OCI-LY3 (cell line): Measurements from ENCODE around the gene MYL4.
A peak's percentile ranks its signal among the peaks of the same experiment; 100 is the strongest.

Source experiments
- H2AFZ ChIP-seq: fragments of 200-600, 300-600 bp; shearing (Covaris generic); 2 replicates; pipeline ENCODE4 v1.6.0; 2014; ENCODE audit warnings: antibody characterized with exemption, low read depth, low read length
- H3K27ac ChIP-seq: fragments of 200-600, 300-600 bp; sonication (generic); 2 replicates; pipeline ENCODE4 v1.5.1; 2014; ENCODE audit warnings: mild to moderate bottlenecking, low read length, moderate library complexity, mixed read lengths
- H3K27me3 ChIP-seq: fragments of 200-600, 300-600 bp; sonication (generic); 2 replicates; pipeline ENCODE4 v1.6.1; 2014; ENCODE audit warnings: low read depth, low read length, mixed read lengths
- H3K36me3 ChIP-seq: fragments of 200-600, 300-600 bp; sonication (generic); replicated peaks from 2 replicates; pipeline ENCODE3; 2014; ENCODE audit warnings: low read depth, low read length, mixed read lengths
- H3K4me1 ChIP-seq: fragments of 300-600, 200-600 bp; sonication (generic); 2 replicates; pipeline ENCODE4 v1.6.1; 2014; ENCODE audit warnings: low read length, mixed read lengths
- H3K4me2 ChIP-seq: fragments of 200-600, 300-600 bp; sonication (generic); 2 replicates; pipeline ENCODE4 v1.6.1; 2014; ENCODE audit warnings: low read length, mixed read lengths
- H3K4me3 ChIP-seq: fragments of 300-600, 200-600 bp; sonication (generic); 2 replicates; pipeline ENCODE4 v1.5.1; 2014; ENCODE audit warnings: antibody characterized with exemption, mild to moderate bottlenecking, low read length, moderate library complexity
- H3K79me2 ChIP-seq: fragments of 300-600, 200-600 bp; shearing (Covaris generic); 2 replicates; pipeline ENCODE4 v1.6.1; 2014; ENCODE audit warnings: mild to moderate bottlenecking, low read length, mixed read lengths
- H3K9ac ChIP-seq: fragments of 300-600, 200-600 bp; shearing (Covaris generic); 2 replicates; pipeline ENCODE4 v1.6.0; 2014; ENCODE audit warnings: mild to moderate bottlenecking, low read length, moderate library complexity
- H3K9me3 ChIP-seq: fragments of 200-600, 300-600 bp; shearing (Covaris generic); 2 replicates; pipeline ENCODE4 v1.6.1; 2014; ENCODE audit warnings: low read length, mixed read lengths; ENCODE audit not compliant: insufficient read depth
- H4K20me1 ChIP-seq: fragments of 200-600, 300-600 bp; sonication (generic); 2 replicates; pipeline ENCODE4 v1.6.1; 2016; ENCODE audit warnings: low read length, mixed read lengths; ENCODE audit not compliant: insufficient read depth
- EZH2phosphoT487 ChIP-seq: fragments of 200-600 bp; shearing (Covaris generic); IDR thresholded peaks from 2 replicates; pipeline ENCODE4 v1.6.1; 2018; ENCODE audit warnings: antibody characterized with exemption, mixed run types, low read depth
- TF ChIP-seq, protein P1 (sequence below): fragments of 200-600, 300-600 bp; sonication (generic); IDR thresholded peaks from 2 replicates; pipeline ENCODE4 v1.5.1; 2014; ENCODE audit warnings: antibody characterized with exemption, low read length, low read depth

Gene MYL4

DNA sequence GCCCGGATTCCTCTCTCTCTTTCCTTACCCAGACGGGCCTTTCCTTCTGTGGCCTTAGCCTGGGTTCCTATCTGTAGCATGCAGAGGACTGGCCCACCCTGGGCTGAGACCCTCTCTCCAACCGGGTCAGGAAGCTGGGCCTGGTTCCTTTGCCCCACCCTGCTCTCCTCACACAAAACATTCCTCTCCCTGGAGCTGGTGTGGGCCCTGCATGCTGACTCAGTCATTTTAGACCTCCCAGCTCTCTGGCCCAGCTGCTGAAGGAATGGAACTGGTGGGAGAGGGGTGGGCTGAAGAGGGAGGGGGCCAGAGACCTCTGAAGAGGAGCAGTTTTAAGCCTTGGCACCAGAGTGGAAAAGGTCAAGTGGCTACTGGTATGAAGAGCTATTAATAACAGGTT is 957 bp downstream of the MYL4 start:
- H3K9me3 ChIP-seq: no peaks in the 10 kb centered on the region; the same call in 1 of the 2 replicates

DNA sequence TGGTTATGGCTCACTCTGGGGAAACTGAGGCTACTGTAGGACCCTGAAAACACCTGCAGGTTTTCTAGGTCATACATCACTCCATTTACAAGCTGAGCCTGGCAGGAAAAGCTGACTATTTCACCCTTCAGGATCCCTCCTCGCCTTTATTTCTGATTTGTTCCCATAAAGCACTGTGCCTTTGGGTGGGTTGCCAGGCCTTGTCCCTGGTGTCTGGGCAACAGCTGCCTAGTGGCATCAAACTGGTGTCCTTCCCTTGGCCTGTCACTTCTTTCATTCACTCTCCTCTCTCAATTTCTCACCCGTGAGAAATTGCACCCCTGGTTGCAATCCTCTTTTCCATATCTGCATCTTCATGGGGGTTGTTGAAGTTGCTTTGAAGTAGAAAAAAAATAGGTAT is 1.6 kb downstream of the MYL4 start:
- Histone ChIP-seq H3K4me1 (peaks cover 31% of the 10 kb centered on the region), H3K36me3 (no peaks in the 10 kb centered on the region), H3K4me2 (no peak overlapping the region), H3K9ac (no peak overlapping the region), H3K27ac (no peak overlapping the region), H4K20me1 (no peaks in the 10 kb centered on the region), H3K4me3 (no peak overlapping the region), H3K27me3 (peaks cover 3% of the 10 kb centered on the region; the same call in 1 of the 2 replicates), H3K9me3 (no peaks in the 10 kb centered on the region), H2AFZ (no peak overlapping the region), H3K79me2 (no peaks in the 10 kb centered on the region)
- TF ChIP-seq, protein P1, sequence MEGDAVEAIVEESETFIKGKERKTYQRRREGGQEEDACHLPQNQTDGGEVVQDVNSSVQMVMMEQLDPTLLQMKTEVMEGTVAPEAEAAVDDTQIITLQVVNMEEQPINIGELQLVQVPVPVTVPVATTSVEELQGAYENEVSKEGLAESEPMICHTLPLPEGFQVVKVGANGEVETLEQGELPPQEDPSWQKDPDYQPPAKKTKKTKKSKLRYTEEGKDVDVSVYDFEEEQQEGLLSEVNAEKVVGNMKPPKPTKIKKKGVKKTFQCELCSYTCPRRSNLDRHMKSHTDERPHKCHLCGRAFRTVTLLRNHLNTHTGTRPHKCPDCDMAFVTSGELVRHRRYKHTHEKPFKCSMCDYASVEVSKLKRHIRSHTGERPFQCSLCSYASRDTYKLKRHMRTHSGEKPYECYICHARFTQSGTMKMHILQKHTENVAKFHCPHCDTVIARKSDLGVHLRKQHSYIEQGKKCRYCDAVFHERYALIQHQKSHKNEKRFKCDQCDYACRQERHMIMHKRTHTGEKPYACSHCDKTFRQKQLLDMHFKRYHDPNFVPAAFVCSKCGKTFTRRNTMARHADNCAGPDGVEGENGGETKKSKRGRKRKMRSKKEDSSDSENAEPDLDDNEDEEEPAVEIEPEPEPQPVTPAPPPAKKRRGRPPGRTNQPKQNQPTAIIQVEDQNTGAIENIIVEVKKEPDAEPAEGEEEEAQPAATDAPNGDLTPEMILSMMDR: no peak
- no peak for TF ChIP-seq EZH2phosphoT487

More for the DNA sequence above, 957 bp downstream of the MYL4 start:
- H3K79me2 ChIP-seq: no peaks in the 10 kb centered on the region
- H3K4me1 ChIP-seq: peaks cover 38% of the 10 kb centered on the region
- H2AFZ ChIP-seq: no peak overlapping the region
- H3K4me2 ChIP-seq: no peak overlapping the region
- no peak overlapping the region for H3K9ac ChIP-seq
- H4K20me1 ChIP-seq: no peaks in the 10 kb centered on the region
- no peak overlapping the region for H3K4me3 ChIP-seq
- no peak overlapping the region for H3K27ac ChIP-seq
- TF ChIP-seq, protein P1: no peak
- no peak for TF ChIP-seq EZH2phosphoT487
- no peaks in the 10 kb centered on the region for H3K36me3 ChIP-seq
- peaks cover 3% of the 10 kb centered on the region; the same call in 1 of the 2 replicates for H3K27me3 ChIP-seq

DNA sequence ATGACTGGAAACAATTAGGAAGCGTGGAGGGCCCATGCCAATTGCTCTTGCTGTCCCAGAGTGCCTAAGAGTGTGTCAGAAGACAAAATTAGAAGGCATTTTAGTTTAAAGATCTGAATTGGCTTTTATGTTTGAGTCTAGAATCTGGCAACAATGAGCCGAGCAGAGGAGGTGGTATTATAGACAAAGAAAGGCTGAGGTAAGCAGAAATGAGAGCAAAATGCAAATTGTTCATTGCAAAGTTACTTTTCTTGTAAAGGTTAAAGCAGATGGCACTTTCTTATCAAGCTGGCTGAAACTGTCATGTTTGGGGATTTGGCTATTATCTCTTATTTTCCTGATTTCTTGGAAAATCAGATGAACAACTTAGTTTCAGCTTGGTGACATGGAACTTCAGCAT is 3.3 kb downstream of the MYL4 start:
- Histone ChIP-seq H3K4me1 (peaks cover 14% of the 10 kb centered on the region), H3K4me2 (peak overlapping the region; percentile 7; the same call in 1 of the 2 replicates), H3K9me3 (no peaks in the 10 kb centered on the region), H3K36me3 (no peaks in the 10 kb centered on the region), H3K9ac (no peak overlapping the region), H3K79me2 (no peaks in the 10 kb centered on the region), H3K4me3 (no peak overlapping the region), H2AFZ (no peak overlapping the region), H3K27ac (no peak overlapping the region), H4K20me1 (no peaks in the 10 kb centered on the region), H3K27me3 (peaks cover 6% of the 10 kb centered on the region; the same call in 1 of the 2 replicates)
- TF ChIP-seq, protein P1: no peak
- no peak for TF ChIP-seq EZH2phosphoT487

DNA sequence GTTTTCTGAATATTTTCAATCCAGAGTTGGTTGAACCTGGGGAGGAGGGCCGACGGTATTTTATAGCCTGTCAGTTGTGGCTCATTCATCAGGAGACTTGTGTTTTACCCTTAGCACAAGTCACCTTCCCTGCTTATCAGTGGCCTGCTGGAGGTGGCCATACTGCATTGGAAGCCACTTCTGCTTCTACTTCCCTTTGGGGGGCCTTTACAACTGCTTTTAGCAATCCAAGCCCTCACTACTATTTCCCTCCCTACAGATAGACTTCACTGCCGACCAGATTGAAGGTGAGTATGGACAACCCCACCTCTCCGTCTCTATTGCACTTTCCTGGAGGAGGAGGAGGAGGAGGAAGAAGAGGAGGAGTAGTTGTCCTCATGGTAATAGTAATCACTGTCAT is 4.4 kb downstream of the MYL4 start:
- Histone ChIP-seq H3K9me3 (no peaks in the 10 kb centered on the region), H3K4me1 (peaks cover 7% of the 10 kb centered on the region), H3K4me2 (no peak overlapping the region), H3K36me3 (no peaks in the 10 kb centered on the region), H3K9ac (no peak overlapping the region), H3K27me3 (peaks cover 6% of the 10 kb centered on the region; the same call in 1 of the 2 replicates), H2AFZ (no peak overlapping the region), H4K20me1 (no peaks in the 10 kb centered on the region), H3K79me2 (no peaks in the 10 kb centered on the region), H3K27ac (no peak overlapping the region), H3K4me3 (no peak overlapping the region)
- TF ChIP-seq, protein P1: no peak
- no peak for TF ChIP-seq EZH2phosphoT487
